HG02610 (cell line): ENCODE results near the gene DMXL1.
"Not testable (repeated sequence)": the region's sequence is repeated elsewhere in the genome, so short reads cannot be mapped to it uniquely, and the experiment has no call there.

Experiments
- ATAC-seq: cut with Tn5 transposase; IDR thresholded peaks from one replicate; pipeline ENCODE4 v1.9.1; 2021; ENCODE audit warnings: mild to moderate bottlenecking, moderate library complexity; ENCODE audit not compliant: unreplicated experiment

The DMXL1 gene

DNA sequence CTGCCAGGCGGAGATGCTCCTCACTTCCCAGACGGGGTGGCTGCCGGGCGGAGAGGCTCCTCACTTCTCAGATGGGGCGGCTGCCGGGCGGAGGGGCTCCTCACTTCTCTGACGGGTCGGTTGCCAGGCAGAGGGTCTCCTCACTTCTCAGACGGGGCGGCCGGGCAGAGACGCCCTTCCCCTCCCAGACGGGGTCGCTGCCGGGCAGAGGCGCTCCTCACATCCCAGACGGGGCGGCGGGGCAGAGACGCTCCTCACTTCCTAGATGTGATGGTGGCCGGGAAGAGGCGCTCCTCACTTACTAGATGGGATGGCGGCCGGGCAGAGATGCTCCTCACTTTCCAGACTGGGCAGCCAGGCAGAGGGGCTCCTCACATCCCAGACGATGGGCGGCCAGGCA, 51.6 kb downstream of the DMXL1 start:
- not testable (repeated sequence) for ATAC-seq

DNA sequence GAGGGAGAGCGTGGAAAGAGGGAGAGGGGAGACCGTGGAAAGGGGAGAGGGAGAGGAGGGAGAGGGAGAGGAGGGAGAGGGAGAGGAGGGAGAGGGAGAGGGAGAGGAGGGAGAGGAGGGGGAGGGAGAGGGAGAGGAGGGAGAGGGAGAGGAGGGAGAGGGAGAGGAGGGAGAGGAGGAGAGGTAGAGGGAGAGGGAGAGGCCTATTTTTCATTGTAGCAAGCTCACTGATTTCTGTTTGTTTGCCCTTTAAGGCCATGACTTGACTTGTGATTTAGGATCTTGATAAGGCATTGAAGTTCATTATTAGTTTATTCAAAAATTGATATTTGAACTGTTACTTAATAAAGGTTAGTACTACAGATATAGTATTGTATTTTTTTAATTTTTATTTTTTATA, 52.4 kb downstream of the DMXL1 start:
- no peak for ATAC-seq

DNA sequence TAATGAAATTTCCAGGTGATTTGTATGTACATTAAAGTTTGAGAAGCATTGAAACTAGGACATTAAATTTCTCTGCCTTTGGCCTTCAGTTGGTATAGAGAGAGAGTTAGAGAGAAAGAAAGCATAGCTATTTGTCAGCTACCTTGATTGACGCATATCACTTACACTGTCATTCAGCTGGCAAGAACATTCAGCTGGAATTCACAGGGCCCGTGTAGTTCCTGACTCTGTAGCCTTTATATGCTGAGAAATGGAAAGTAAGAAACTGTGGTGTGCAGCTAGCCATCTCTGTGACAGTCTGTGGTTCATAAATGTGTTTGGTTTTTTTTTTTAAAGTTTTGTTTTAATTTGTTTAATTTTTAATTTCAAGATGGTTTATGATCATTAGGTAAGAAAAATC, 58.9 kb downstream of the DMXL1 start:
- no peak for ATAC-seq

DNA sequence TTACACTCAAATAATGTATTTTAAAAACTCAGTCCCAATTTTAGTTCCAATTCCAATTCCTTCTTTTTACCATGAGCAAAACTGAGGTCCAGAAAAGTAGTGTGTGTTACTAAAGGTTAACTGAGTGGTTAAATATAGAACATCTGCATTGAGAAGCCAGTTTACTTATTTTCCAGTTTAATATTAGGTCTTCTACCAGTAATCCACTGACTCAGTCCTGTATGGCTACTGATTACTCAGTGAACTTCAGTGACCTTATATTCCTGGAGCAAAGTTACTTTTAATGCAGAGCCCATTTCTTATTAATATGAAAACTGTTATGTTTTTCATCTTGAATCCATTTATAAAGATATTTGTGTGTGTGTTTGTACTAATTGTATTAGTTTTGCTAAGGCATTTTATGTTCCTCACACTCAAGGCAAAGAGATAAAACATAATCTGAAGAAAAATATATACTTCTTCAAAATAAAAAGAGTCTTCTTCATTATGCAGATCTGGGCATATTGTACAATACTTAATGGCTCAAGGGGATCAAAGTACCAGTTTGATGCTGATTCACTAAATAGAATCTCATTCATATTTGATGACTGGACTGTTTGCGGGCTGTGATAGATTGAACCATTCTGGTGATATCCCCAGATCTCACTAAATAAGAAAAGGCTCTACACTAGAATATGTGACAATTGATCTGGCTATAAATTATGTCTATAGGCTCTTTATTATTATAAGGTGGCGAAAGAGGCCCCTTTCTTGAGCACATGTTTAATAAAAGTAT, 60.8 kb downstream of the DMXL1 start:
- no peak for ATAC-seq

GRCh38 chr5:119135743-119136142, 64.9 kb downstream of the DMXL1 start:
- ATAC-seq = not testable (repeated sequence)

DNA sequence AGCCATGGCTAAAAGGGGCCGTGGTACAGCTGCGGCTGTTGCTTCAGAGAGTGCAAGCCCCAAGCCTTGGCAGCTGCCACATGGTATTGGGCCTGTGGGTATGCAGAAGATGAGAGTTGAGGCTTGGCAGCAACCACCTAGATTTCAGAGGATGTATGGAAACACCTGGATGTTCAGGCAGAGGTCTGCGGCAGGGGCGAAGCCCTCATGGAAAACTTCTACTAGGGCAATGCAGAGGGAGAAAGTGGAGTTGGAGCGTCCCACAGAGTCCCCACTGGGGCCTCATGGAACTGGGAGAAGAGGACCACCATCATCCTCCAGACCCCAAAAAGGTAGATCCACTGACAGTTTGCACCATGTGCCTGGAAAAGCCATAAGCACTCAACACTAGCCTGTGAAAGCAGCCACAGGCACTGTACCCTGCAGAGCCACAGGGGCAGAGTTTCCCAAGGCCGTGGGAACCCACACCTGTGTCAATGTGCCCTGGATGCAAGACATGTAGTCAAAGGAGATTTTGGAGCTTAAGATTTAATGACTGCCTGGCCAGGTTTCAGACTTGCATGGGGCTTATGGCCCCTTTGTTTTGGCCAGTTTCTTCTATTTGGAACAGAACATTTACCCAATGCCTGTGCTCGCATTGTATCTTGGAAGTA, 65.9 kb downstream of the DMXL1 start:
- no peak for ATAC-seq

GRCh38 chr5:119153629-119154028, 82.7 kb downstream of the DMXL1 start:
- no peak for ATAC-seq

- ATAC-seq = no peak
Observed at GRCh38 chr5:119158144-119158543, 87.3 kb downstream of the DMXL1 start.

GRCh38 chr5:119161430-119161829, 90.5 kb downstream of the DMXL1 start:
- ATAC-seq = no peak

DNA sequence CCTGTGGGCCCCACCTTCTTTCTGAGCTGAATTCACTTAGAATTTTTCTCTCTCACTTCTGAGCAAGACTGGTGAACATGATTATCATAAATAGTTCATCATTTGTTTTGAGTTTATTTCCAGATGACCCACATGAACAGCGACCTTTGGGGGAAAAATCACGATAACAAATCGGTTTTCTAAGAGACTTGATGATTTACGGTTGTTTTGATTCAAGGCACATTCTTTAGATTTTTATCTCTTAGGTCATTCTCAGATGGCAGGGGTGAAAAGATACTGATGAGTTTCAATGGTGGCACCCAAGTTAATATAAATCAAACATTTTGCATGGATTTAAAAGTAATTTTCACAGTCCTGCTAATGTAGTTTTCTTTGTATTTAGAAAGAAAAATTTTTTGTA, 95.1 kb downstream of the DMXL1 start:
- ATAC-seq = no peak

- no peak for ATAC-seq
Observed at GRCh38 chr5:119168401-119168800, 97.5 kb downstream of the DMXL1 start.

DNA sequence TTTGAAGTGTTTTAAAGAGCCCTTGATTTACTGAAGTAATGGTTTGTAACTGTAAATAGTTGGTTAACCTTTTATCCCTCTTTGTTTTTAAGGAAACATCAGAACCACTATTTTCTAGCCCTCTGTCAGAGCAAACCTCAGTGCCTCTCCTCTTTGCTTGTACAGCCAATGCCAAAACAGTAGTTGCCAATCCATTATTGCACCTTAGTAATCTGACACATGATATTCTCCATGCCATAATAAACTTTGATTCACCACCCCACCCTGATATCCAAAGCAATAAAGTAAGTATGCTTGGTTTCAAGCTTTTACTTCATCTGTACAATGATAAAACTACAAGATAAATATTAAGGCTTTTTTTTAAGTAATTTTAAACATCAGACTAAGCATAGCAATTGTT, 100.8 kb downstream of the DMXL1 start:
- ATAC-seq = no peak

GRCh38 chr5:119174578-119175163, 103.8 kb downstream of the DMXL1 start:
- ATAC-seq = no peak

GRCh38 chr5:119176785-119177184, 105.9 kb downstream of the DMXL1 start:
- no peak for ATAC-seq

GRCh38 chr5:119177226-119177625, 106.3 kb downstream of the DMXL1 start:
- ATAC-seq = no peak

DNA sequence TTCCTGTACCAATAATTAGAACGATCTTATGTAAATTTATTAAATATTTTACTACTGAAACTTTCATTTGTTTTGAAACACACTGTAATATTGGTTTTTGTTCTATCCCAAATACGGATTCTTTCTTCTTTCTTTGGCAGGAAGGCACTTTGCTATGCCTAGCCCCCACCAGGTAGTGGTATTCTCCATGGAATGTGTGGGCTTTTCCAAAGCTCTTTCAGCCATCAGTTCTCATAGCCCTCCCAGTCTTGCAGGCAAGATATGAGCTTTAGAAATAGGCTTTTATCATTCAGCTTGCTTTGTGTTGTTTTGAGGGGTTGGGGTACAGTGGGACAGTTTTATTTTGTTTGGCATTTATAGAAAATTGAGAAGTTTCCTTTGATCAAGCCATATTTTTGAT, 107.5 kb downstream of the DMXL1 start:
- ATAC-seq = no peak

DNA sequence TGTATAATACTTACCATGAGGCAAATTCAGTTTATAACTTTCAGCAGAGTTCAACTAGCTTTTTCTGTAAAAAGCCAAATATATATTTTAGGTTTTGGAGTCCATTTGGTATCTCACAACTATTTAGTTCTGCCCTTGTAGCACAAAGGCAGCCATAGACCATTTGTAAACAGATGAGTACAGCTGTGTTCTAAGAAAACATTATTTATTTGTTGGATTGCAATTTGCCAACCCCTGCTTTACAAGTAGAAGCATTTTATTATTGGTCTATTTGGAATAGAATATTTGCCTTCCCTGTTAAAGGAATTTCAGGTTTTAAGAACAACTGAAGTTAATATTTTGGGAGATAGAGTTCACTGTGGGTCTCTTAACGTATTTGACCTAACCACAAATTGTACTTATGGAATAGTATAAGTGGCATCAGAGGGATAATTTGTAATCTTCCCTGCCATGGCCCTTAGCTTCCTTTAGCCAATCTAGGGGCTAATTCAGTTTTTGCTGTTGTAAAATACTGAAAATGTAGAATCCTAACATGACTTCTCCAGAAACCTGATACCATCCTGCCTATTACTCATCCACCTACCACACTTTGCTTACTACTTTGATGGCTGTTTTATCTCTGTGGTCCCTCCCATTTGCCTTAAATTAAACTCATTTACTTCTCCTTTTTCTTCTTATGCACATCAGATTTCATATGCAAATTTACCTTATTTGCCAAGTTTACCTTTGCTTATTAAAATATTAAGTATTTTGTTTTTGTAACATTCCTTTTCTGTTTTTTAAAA, 109.2 kb downstream of the DMXL1 start:
- no peak for ATAC-seq

DNA sequence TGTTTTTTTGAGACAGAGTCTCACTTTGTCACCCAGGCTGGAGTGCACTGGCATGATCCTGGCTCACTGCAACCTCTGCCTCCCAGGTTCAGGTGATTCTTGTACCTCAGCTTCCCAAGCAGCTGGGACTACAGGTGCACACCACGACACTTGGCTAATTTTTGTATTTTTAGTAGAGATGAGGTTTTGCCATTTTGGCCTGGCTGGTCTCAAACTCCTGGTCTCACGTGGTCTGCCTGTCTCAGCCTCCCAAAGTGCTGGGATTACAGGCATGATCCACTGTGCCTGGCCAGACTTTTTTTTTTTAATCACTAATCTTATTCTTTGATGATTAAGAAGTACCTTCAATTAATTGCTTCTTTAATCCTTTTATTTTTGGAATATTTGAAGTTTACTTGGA, 114.6 kb downstream of the DMXL1 start:
- ATAC-seq = not testable (repeated sequence)

DNA sequence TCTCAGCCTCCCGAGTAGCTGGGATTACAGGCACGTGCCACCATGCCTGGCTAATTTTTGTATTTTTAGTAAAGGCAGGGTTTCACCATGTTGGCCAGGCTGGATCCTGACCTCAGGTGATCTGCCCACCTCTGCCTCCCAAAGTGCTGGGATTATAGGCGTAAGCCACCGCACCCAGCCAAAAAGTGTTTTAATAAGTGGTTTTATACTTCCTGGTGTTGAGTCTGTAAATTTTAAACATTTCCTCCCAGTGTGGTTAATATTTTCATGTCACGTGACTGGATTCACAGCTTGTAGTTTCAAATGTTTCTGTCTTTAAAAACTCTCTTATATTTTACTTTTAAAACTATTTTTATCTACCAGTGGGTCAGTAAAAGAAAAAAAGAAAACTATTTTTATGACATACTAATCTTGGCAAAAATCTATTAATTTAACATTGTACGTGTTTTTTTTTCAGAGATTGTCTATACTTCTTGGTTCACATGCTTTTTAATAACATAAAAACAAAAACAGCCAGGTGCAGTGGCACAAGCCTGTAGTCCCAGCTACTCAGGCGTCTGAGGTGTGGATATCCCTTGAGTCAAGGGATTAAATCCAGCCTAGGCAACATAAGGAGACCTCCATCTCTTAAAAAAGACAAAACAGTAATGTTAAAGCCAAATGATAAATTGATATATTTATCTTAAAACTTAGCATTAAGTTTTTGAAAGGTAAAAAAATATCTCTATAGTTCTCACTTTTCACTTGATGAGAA, 117.1 kb downstream of the DMXL1 start:
- ATAC-seq = no peak

GRCh38 chr5:119190470-119191095, 119.7 kb downstream of the DMXL1 start:
- no peak for ATAC-seq
